Tibial nerve (tissue), 4 donors: ENCODE results near the gene RNF126. TPM values are rescaled to one million over a fixed set of nuclear protein-coding genes. Genes with fewer than 3 reads are reported as not detected.

ENCODE experiments used
- DNase-seq, 2 donors: peaks; one replicate each; pipeline ENCODE4 v3.0.0-alpha.2; 2019; ENCODE audit warnings: low spot score in 2 of 2
- H3K27ac ChIP-seq, 4 donors: fragments of 200-600 bp; sonication (generic) in 3 of 4; one replicate each; pipeline ENCODE4 v1.5.1; 2017 to 2019; ENCODE audit warnings: mild to moderate bottlenecking in 1 of 4
- H3K27me3 ChIP-seq, 2 donors: fragments of 200-600 bp; sonication (generic) in 1 of 2; one replicate each; pipeline versions ENCODE4 v1.5.1 to v1.6.0; 2017 to 2019
- H3K36me3 ChIP-seq, 3 donors: fragments of 200-600 bp; sonication (generic); one replicate each; pipeline ENCODE4 v1.5.1; 2018 to 2019
- H3K4me1 ChIP-seq, 4 donors: fragments of 200-600 bp; sonication (generic) in 3 of 4; one replicate each; pipeline ENCODE4 v1.5.1; 2017 to 2019
- H3K4me3 ChIP-seq, 4 donors: fragments of 200-600 bp; sonication (generic) in 3 of 4; one replicate each; pipeline ENCODE4 v1.5.1; 2017 to 2019; ENCODE audit warnings: mild to moderate bottlenecking in 1 of 4, moderate library complexity in 1 of 4
- H3K9me3 ChIP-seq, 4 donors: fragments of 200-600 bp; sonication (generic) in 3 of 4; one replicate each; pipeline ENCODE4 v1.5.1; 2017 to 2019
- CTCF ChIP-seq, 5 experiments: fragments of 200-600 bp in 3 of 5; fragments of 450-650 bp in 2 of 5; sonication (generic) in 3 of 5; IDR thresholded peaks; one replicate each; pipeline ENCODE4 v1.5.1; 2016 to 2019; ENCODE audit warnings: antibody characterized with exemption in 5 of 5, mild to moderate bottlenecking in 3 of 5, moderate library complexity in 2 of 5
- EP300 ChIP-seq, 2 donors: sonication (generic); formaldehyde crosslinking; IDR thresholded peaks; one replicate each; pipeline ENCODE4 v1.6.1; 2017; ENCODE audit warnings: antibody characterized with exemption in 2 of 2, mild to moderate bottlenecking in 1 of 2
- POLR2A ChIP-seq, 2 donors: fragments of 450-650 bp; IDR thresholded peaks; one replicate each; pipeline ENCODE4 v1.6.1; 2017; ENCODE audit warnings: antibody characterized with exemption in 2 of 2, mild to moderate bottlenecking in 2 of 2, moderate library complexity in 2 of 2
- WGBS, 2 donors: methylation state at CpG; one replicate each; pipeline ENCODE4 v1.1.5; 2018; 5-methylcytosine and 5-hydroxymethylcytosine counted together
- total RNA-seq, 4 donors: library from RNA; depleted of rRNA; stranded (reverse); fragments of >200 nt; gene quantifications; one replicate each; pipeline ENCODE4 v1.1.0, GENCODE V29; 2016

The RNF126 gene
- total RNA-seq, 4 donors from 2014 or later, result 38.0 to 90.9 (median 55.3) TPM

DNA sequence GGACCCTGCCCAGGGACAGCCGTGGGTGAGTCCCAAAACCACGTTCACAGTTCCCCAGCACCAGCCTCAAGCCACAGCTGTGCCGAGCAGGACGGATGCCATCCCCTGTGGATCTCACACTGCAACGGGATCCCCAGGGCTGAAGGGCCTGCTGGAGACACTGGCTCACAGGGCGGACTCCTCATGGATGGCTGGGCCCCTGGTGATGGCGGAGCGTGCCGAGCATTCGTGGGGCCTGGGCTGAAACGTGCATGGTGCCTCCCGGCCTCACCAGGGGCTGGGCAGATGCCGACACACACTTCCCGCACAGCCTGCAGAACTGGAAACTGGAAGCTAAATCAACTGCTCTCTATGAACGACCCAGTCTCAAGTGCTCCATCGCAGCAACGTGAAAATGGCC, 9.6 kb downstream of the RNF126 start:
- H3K9me3 ChIP-seq, result no peaks in the 10 kb centered on the region
- no peaks in the 10 kb centered on the region for H3K27me3 ChIP-seq
- DNase-seq, result no peak
- no peak for TF ChIP-seq EP300 (IDR thresholded peaks at IDR 0.05)
- TF ChIP-seq POLR2A (IDR thresholded peaks at IDR 0.05), result no peak
- TF ChIP-seq CTCF (IDR thresholded peaks at IDR 0.05), result no peak
- 89 to 92% methylated on average over 17 of the region's 17 CpGs for WGBS, 2 donors
- peaks cover 0 to 81% (median 16%) of the 10 kb centered on the region in 3 donors for H3K36me3 ChIP-seq
- H3K27ac ChIP-seq, result no peak overlapping the region
- H3K4me3 ChIP-seq, result no peak overlapping the region
- H3K4me1 ChIP-seq, result peaks cover 0 to 29% (median 14%) of the 10 kb centered on the region in 4 donors

DNA sequence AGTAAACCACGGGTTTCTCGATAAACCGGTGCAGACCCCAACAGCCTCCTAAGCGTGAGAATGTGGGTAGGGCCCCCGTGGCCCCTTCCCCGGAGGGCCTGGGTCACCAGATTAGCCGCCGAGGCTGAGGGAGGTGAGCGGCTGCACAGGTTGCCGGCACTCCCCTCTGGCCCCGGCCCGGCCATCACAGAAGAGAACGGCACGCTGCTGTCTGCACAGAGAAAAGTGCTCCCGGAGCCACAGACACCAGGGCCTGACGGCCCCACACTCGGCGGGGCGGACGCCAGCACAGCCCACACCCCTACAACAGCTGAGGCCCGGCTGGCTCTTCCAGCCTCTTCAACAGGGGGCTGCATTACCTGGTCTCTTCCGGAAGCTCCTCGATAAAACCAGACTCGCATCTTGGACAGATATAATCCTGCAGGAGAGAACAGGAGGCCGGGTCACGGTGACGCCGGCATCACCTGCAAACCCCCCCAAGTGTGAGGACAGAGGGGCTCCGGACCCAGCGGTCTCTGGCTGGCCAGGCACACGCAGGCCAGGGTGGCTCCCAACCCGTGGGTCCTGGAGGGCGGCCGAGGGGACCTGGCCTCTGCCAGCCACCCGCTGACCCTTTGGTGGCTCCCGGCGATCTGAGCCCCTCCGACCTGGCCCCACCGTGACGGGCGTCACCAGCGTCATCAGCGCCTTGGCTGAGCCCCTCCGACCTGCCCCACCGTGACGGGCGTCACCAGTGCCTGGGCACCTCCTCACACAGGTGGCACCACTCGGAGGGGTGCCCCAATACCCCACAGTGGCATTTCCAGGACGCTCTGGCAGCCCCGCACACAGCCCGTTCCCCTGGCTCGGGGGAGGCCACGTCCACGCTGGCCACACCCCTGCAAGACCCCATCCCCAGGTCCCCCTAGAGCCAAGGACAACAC, 10.3 kb downstream of the RNF126 start:
- H3K4me3 ChIP-seq, result no peak overlapping the region
- H3K27me3 ChIP-seq, result no peaks in the 10 kb centered on the region
- TF ChIP-seq POLR2A (IDR thresholded peaks at IDR 0.05) (no peak), EP300 (IDR thresholded peaks at IDR 0.05) (no peak), CTCF (IDR thresholded peaks at IDR 0.05) (no peak)
- DNase-seq, result no peak
- H3K27ac ChIP-seq, result no peak overlapping the region
- no peaks in the 10 kb centered on the region for H3K9me3 ChIP-seq
- H3K4me1 ChIP-seq, result peaks cover 0 to 22% (median 7%) of the 10 kb centered on the region in 4 donors
- WGBS, 2 donors, result 91 to 92% methylated on average over 34 to 41 of the region's 54 CpGs
- peaks cover 0 to 81% (median 22%) of the 10 kb centered on the region in 3 donors for H3K36me3 ChIP-seq

GRCh38 chr19:651991-652390, 11.0 kb downstream of the RNF126 start:
- H3K27me3 ChIP-seq, result no peaks in the 10 kb centered on the region
- DNase-seq, result no peak
- no peak for TF ChIP-seq POLR2A (IDR thresholded peaks at IDR 0.05)
- TF ChIP-seq EP300 (IDR thresholded peaks at IDR 0.05), result no peak
- no peak for TF ChIP-seq CTCF (IDR thresholded peaks at IDR 0.05)
- H3K27ac ChIP-seq, result no peak overlapping the region
- H3K4me1 ChIP-seq, result peaks cover 0 to 14% (median under 1%) of the 10 kb centered on the region in 4 donors
- no peaks in the 10 kb centered on the region for H3K9me3 ChIP-seq
- peaks cover 0 to 81% (median 30%) of the 10 kb centered on the region in 3 donors for H3K36me3 ChIP-seq
- H3K4me3 ChIP-seq, result no peak overlapping the region
- WGBS, 2 donors, result 85 to 88% methylated on average over 23 to 24 of the region's 24 CpGs

DNA sequence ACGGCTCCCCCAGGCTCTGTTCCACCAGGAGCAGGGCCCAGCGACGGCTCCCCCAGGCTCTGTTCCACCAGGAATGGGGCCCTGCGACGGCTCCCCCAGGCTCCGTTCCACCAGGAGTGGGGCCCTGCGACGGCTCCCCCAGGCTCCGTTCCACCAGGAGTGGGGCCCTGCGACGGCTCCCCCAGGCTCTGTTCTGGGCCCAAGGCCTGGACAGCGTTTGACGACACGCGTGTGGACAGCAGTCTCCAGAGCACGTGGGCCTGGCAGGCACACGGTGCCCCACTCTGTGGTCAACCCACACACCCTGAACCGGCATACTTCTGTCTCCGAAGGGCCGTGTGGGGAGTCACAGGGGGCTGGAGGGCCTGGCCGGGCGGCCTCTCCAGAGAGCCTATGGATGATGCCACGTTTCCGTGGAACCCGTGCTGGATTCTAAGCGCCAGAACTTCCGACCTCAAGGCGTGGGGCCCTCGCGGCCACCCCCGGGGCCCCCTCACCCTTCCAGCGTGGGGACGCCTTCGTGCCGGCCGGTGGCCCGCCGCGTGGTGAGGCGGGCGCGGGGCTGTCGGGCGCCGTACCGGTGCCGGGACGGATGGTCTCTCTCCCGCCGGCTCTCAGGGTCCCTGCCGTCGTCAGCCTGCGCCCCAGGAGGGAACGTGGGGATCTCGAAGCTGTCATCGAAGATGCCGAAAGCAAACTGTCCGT, 11.7 kb downstream of the RNF126 start:
- H3K4me1 ChIP-seq, result peaks cover 0 to 8% (median 0%) of the 10 kb centered on the region in 4 donors
- H3K27me3 ChIP-seq, result no peaks in the 10 kb centered on the region
- no peak overlapping the region for H3K4me3 ChIP-seq
- no peaks in the 10 kb centered on the region for H3K9me3 ChIP-seq
- peaks cover 0 to 82% (median 35%) of the 10 kb centered on the region in 3 donors for H3K36me3 ChIP-seq
- no peak for DNase-seq
- TF ChIP-seq EP300 (IDR thresholded peaks at IDR 0.05) (no peak), CTCF (IDR thresholded peaks at IDR 0.05) (no peak), POLR2A (IDR thresholded peaks at IDR 0.05) (no peak)
- H3K27ac ChIP-seq, result no peak overlapping the region
- WGBS, 2 donors, result 93 to 96% methylated on average over 54 to 56 of the region's 58 CpGs

DNA sequence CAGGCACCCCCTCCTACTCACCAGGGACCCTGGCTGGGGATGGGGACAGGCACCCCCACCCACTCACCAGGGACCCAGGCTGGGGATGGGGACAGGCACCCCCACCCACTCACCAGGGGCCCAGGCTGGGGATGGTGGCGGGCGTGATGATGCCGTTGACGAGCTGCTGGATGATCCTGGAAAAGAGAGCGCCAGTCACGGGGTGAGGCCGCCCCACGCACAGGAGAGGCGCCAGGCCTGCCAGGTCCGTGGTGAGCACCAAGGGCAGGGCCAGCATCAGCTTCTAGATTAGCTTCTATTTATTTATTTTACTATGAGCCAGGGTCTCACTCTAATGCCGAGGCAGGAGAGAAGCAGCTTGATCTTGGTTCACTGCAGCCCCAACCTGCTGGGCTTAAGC, 12.9 kb downstream of the RNF126 start:
- H3K36me3 ChIP-seq, result peaks cover 0 to 93% (median 35%) of the 10 kb centered on the region in 3 donors
- H3K4me3 ChIP-seq, result no peak overlapping the region
- DNase-seq, result no peak
- no peak overlapping the region for H3K27ac ChIP-seq
- H3K4me1 ChIP-seq, result no peaks in the 10 kb centered on the region
- WGBS, 2 donors, result 87 to 93% methylated on average over 10 to 11 of the region's 11 CpGs
- H3K9me3 ChIP-seq, result no peaks in the 10 kb centered on the region
- no peaks in the 10 kb centered on the region for H3K27me3 ChIP-seq
- TF ChIP-seq EP300 (IDR thresholded peaks at IDR 0.05) (no peak), CTCF (IDR thresholded peaks at IDR 0.05) (no peak)
